Common myeloid progenitor, CD34-positive (primary cell): Measurements from ENCODE around the gene LHFPL2.

ENCODE experiments used
- CTCF ChIA-PET: fragments of 350-600 bp; sonication (Branson Sonifier 250); formaldehyde crosslinking; loops from one replicate; lab custom pipeline; 2021; ENCODE audit warnings: antibody characterized with exemption; lab: Charles Lee
- POLR2A ChIA-PET: fragments of 350-600 bp; sonication (Branson Sonifier 250); formaldehyde crosslinking; loops from one replicate; lab custom pipeline; 2021; ENCODE audit warnings: antibody characterized with exemption; lab: Charles Lee
- DNase-seq, 3 donors: peaks; one replicate each; pipeline versions ENCODE4 v3.0.0 to v3.0.0-alpha.2; 2013
- H3K27ac ChIP-seq, 2 experiments: 1 replicate in 1 of 2; 2 replicates in 1 of 2; pipeline ENCODE4 v1.7.0; 2013; ENCODE audit warnings: inconsistent platforms in 2 of 2, low read length in 2 of 2, mild to moderate bottlenecking in 2 of 2, low read depth in 1 of 2, moderate library complexity in 1 of 2; ENCODE audit not compliant: severe bottlenecking in 2 of 2, insufficient read depth in 1 of 2, poor library complexity in 1 of 2
- H3K27me3 ChIP-seq, 5 experiments: replicated peaks in 2 of 5; 1 replicate in 3 of 5; 2 replicates in 2 of 5; pipeline versions ENCODE4 v1.6.1 to v1.7.0; 2013; ENCODE audit warnings: low read length in 4 of 5, mild to moderate bottlenecking in 2 of 5, moderate library complexity in 2 of 5, inconsistent platforms in 1 of 5; ENCODE audit not compliant: insufficient read depth in 5 of 5, control insufficient read depth in 4 of 5
- H3K36me3 ChIP-seq, 4 experiments: 1 replicate in 2 of 4; 2 replicates in 2 of 4; pipeline versions ENCODE4 v1.6.1 to v1.7.0; 2013; ENCODE audit warnings: low read length in 3 of 4, control low read depth in 1 of 4, mild to moderate bottlenecking in 1 of 4; ENCODE audit not compliant: control insufficient read depth in 4 of 4, insufficient read depth in 4 of 4
- H3K4me1 ChIP-seq, 4 experiments: 1 replicate in 3 of 4; 2 replicates in 1 of 4; pipeline versions ENCODE4 v1.6.1 to v1.7.1; 2013; ENCODE audit warnings: low read length in 3 of 4, mild to moderate bottlenecking in 3 of 4, control low read depth in 1 of 4, inconsistent platforms in 1 of 4, moderate library complexity in 1 of 4; ENCODE audit not compliant: control insufficient read depth in 4 of 4, insufficient read depth in 4 of 4; ENCODE audit errors: control extremely low read depth in 1 of 4
- H3K4me3 ChIP-seq, 7 experiments: 1 replicate in 4 of 7; 2 replicates in 3 of 7; pipeline versions ENCODE4 v1.5.1 to v1.7.0; 2013; ENCODE audit warnings: mild to moderate bottlenecking in 7 of 7, low read length in 6 of 7, moderate library complexity in 6 of 7, inconsistent platforms in 2 of 7, low read depth in 2 of 7, control low read depth in 1 of 7; ENCODE audit not compliant: insufficient read depth in 4 of 7, control insufficient read depth in 1 of 7; ENCODE audit errors: extremely low read depth in 1 of 7
- H3K9me3 ChIP-seq, 5 experiments: 1 replicate in 4 of 5; 2 replicates in 1 of 5; pipeline versions ENCODE4 v1.6.1 to v1.7.1; 2013; ENCODE audit warnings: low read length in 4 of 5, mild to moderate bottlenecking in 2 of 5, inconsistent platforms in 1 of 5, low read depth in 1 of 5, moderate library complexity in 1 of 5; ENCODE audit not compliant: control insufficient read depth in 4 of 5, insufficient read depth in 2 of 5; ENCODE audit errors: control extremely low read depth in 1 of 5
- WGBS: methylation state at CpG from one replicate; pipeline ENCODE4 v1.1.5; 2013; ENCODE audit not compliant: insufficient coverage; 5-methylcytosine and 5-hydroxymethylcytosine counted together

The LHFPL2 gene

DNA sequence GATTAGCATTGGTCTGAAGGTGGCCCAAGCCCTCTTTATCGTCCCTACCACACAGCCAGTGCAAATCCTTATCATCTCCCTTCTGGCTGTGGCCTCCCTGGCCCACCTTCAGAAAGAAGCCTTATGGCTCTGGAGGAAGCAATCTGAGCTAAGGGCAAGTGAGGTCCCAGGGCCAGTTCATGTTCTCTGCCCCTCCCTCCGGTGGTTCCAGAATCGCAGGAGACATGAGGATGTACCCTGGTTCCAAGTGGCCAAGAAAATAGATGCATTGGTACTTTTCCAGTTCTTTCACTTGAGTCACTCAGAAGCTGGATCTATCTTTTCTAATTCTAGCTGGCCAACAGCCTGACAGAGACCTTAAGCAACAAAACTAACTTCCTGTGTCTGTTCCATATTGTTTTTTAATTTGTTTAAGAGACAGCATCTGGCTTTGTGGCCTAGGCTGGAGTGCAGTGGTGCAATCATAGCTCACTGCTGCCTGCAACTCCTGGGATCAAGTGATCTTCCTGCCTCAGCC, 60.7 kb downstream of the LHFPL2 start:
- H3K4me1 ChIP-seq = peaks cover 0 to 9% (median 0%) of the 10 kb centered on the region in 4 experiments
- CTCF ChIA-PET = no interaction called here

DNA sequence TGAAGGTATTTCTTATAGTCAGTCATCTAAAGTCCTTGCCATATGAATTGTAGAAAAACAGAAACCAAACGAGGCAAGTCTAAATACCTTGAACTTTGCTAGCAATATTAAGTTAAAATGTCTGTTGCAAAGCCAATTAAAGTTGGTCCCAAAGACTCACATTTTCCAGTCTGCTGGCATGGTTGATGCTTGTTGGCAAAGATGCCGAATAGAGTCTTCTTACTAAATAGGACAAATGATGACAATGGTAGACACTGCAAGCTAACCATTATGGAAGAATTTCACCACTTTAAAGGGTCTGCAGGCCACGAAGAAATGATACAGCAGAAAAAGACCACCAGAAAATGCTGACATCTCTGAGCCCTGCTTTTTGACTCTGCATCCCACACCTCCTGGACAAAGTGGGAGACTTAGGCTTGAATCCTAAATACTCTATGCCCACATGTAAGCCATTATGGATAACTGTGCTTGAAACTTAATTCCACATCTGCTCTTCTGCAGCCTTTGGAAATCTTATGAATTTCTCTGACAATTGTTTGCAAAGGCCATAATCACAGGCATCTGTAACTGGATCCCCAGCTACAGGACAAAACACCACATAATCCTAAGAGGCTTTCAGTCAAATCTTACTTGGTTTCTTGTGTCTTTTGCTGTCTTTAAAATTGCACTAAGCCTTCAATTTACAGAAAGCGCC, 61.3 kb downstream of the LHFPL2 start:
- Histone ChIP-seq H3K9me3 (peaks cover 0 to 3% (median 0%) of the 10 kb centered on the region in 5 experiments), H3K27ac (no peak overlapping the region), H3K4me3 (no peak overlapping the region), H3K36me3 (no peaks in the 10 kb centered on the region), H3K27me3 (peaks cover 0 to 8% (median 2%) of the 10 kb centered on the region in 5 experiments), H3K4me1 (peaks cover 0 to 9% (median 0%) of the 10 kb centered on the region in 4 experiments)
- ChIA-PET POLR2A (no interaction called here), CTCF (no interaction called here)
- no peak for DNase-seq
- WGBS = 95% methylated on average over 3 of the region's 4 CpGs

More for the DNA sequence above, 60.7 kb downstream of the LHFPL2 start:
- Histone ChIP-seq H3K27ac (no peak overlapping the region), H3K9me3 (peaks cover 0 to 3% (median 0%) of the 10 kb centered on the region in 5 experiments), H3K36me3 (no peaks in the 10 kb centered on the region), H3K27me3 (peaks cover 0 to 9% (median 2%) of the 10 kb centered on the region in 5 experiments), H3K4me3 (no peak overlapping the region)
- POLR2A ChIA-PET = no interaction called here
- DNase-seq = peak in 2 of 3 donors; percentile 25 to 59
- WGBS = 100% methylated on average over 3 of the region's 3 CpGs

DNA sequence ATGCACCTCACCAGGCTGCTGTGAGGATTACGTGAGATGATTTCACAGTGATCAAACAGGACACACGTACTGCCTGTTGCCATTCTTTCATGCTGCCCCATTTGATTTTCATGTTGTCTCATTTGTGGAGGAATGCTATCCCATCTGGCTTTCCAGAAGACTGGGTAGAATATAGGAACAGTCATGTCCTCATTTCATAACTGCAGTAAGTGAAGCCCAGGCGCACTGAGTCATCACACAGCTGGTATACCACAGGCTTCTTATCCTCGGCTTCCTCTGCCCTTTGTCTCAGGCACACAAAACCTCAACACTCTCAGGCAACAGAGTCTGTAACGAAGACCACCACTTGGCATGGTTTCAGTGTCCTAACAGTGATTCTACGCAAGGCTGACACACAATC, 62.3 kb downstream of the LHFPL2 start:
- Histone ChIP-seq H3K4me3 (no peak overlapping the region), H3K27ac (no peak overlapping the region), H3K4me1 (peaks cover 0 to 9% (median 0%) of the 10 kb centered on the region in 4 experiments), H3K27me3 (peaks cover 0 to under 1% (median 0%) of the 10 kb centered on the region in 5 experiments), H3K36me3 (no peaks in the 10 kb centered on the region), H3K9me3 (peaks cover 0 to 3% (median 0%) of the 10 kb centered on the region in 5 experiments)
- ChIA-PET POLR2A (no interaction called here), CTCF (no interaction called here)
- peak in 2 of 3 donors; percentile 13 to 32 for DNase-seq
- WGBS = 92% methylated on average over 4 of the region's 6 CpGs

DNA sequence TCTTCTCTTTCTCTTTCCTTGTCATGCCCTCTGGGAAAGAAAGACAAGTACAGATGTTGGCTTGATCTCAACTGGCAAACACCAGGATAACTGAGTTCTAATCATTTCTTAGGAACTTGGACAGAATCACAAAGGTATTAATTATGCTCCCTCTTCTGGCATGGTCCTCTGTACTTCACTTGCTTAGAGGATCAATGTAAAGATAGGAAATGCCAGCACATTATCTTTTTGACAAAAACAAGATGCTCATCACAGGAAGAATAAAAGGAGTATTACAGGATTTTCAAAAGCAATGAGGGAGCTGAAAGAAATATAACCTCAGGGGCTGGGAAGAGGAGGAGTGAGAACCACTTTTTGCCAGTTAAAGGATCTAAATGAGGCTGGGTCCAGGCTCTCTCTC, 70.6 kb downstream of the LHFPL2 start:
- POLR2A ChIA-PET = no interaction called here
- H3K4me1 ChIP-seq = peaks cover 0 to 6% (median 0%) of the 10 kb centered on the region in 4 experiments
- no peaks in the 10 kb centered on the region for H3K27me3 ChIP-seq
- no peak overlapping the region for H3K4me3 ChIP-seq
- no peaks in the 10 kb centered on the region for H3K36me3 ChIP-seq
- no peaks in the 10 kb centered on the region for H3K9me3 ChIP-seq
- H3K27ac ChIP-seq = no peak overlapping the region
- no peak for DNase-seq
- CTCF ChIA-PET = no interaction called here

DNA sequence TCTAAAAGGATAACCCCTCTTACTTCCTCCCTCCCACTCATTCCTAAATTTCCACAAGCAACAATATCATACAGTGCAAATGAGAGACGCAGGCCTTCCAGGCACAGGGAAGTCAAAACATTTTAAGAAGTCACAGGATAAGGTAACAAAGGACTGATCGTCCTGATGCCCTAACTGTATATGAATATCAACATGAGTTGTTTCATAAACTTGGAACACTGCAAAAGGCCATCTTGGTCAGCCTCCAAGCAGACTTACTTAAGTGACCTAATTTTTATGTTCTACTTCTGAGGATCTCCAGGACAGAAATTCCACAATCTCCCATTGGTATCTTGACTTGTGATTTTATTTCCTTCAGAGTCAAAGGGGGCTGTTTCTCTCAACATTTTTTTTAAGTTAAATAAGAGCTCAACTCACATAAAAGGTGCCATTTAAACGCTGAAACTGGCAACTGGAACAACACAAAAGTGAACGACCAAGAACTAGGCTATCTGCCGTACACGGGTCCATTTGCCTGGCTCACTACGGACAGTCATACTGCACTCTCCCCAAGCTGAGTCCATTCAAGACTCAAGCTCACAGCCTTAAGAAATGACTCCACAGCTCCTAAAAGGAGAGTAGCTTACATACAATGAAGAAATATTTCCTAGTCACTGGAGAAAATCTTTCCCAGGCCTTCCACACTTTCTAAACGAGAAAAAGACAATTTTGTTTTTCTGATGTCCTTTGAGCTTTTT, 71.3 kb downstream of the LHFPL2 start:
- no peak overlapping the region for H3K27ac ChIP-seq
- peaks cover 0 to 10% (median 0%) of the 10 kb centered on the region in 4 experiments for H3K4me1 ChIP-seq
- no peak overlapping the region for H3K4me3 ChIP-seq
- POLR2A ChIA-PET = no interaction called here
- CTCF ChIA-PET = interaction anchor here (0.9 kb wide), 1 partner anchor 13 kb away, joined by 3 read pairs; no protein-coding TSS in a partner anchor
- H3K27me3 ChIP-seq = no peaks in the 10 kb centered on the region
- no peaks in the 10 kb centered on the region for H3K9me3 ChIP-seq
- WGBS = 96% methylated on average over 7 of the region's 8 CpGs
- DNase-seq = no peak
- H3K36me3 ChIP-seq = no peaks in the 10 kb centered on the region

DNA sequence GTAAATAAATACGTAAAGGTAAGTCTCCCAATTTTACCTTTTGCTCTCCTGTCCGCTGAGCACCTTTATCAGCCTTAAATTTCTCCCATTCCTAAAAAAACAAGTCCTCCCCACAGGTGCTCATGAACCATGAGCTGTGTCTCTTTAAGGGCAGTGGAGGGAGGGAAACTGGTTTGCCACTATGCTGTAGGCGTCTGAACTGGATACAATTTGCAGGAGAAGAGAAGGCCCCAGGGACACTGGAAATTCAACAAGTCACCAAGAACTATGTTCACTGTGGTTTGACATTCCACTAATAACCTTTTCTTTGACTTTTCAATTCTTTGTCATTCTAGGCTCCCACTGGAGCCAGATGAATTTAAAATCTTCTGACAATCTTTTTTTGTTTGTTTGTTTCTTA, 72.2 kb downstream of the LHFPL2 start:
- WGBS = 100% methylated on average over 1 of the region's 3 CpGs
- ChIA-PET CTCF (no interaction called here), POLR2A (no interaction called here)
- peaks cover 0 to 1% (median 0%) of the 10 kb centered on the region in 5 experiments for H3K27me3 ChIP-seq
- no peak overlapping the region for H3K4me3 ChIP-seq
- H3K4me1 ChIP-seq = peaks cover 0 to 10% (median 0%) of the 10 kb centered on the region in 4 experiments
- no peak overlapping the region for H3K27ac ChIP-seq
- no peaks in the 10 kb centered on the region for H3K36me3 ChIP-seq
- no peak for DNase-seq
- no peaks in the 10 kb centered on the region for H3K9me3 ChIP-seq
